ENCODE results near the gene PSMD2. TPM values are rescaled to one million over a fixed set of nuclear protein-coding genes. Genes with fewer than 3 reads are reported as not detected.
A peak's percentile ranks its signal among the peaks of the same experiment; 100 is the strongest.

The PSMD2 gene
- total RNA-seq, 2 donors from 2014 or later: 213 to 259 TPM

- H3K4me3 ChIP-seq: no peak overlapping the region
- DNase-seq (ENCODE audit: low spot score): no peak
- no peaks in the 10 kb centered on the region for H3K27me3 ChIP-seq
- H3K27ac ChIP-seq: peak overlapping the region; percentile 17 to 89
- peaks cover 74% of the 10 kb centered on the region for H3K36me3 ChIP-seq
- no peak for TF ChIP-seq CTCF (IDR thresholded peaks at IDR 0.05)
- H3K9me3 ChIP-seq: no peaks in the 10 kb centered on the region
- peaks cover 0 to 51% of the 10 kb centered on the region in 2 donors for H3K4me1 ChIP-seq
These were observed 22.6 kb downstream of the PSMD2 start for GRCh38 chr3:184321666-184322065.

GRCh38 chr3:184322731-184323487 lies 23.9 kb downstream of the PSMD2 start:
- Histone ChIP-seq H3K4me1 (peaks cover 0 to 38% of the 10 kb centered on the region in 2 donors), H3K4me3 (no peak overlapping the region), H3K9me3 (no peaks in the 10 kb centered on the region), H3K36me3 (peaks cover 76% of the 10 kb centered on the region), H3K27me3 (no peaks in the 10 kb centered on the region), H3K27ac (peak overlapping the region in 1 of 2 donors; percentile 43)
- no peak for TF ChIP-seq CTCF (IDR thresholded peaks at IDR 0.05)
- DNase-seq (ENCODE audit: low spot score): peak; percentile 85

- Histone ChIP-seq H3K4me1 (peaks cover 0 to 32% of the 10 kb centered on the region in 2 donors), H3K4me3 (no peak overlapping the region), H3K36me3 (peaks cover 83% of the 10 kb centered on the region), H3K27ac (peak overlapping the region in 1 of 2 donors; percentile 43), H3K27me3 (no peaks in the 10 kb centered on the region), H3K9me3 (no peaks in the 10 kb centered on the region)
- peak; percentile 75 for DNase-seq (ENCODE audit: low spot score)
- no peak for TF ChIP-seq CTCF (IDR thresholded peaks at IDR 0.05)
These were observed 24.7 kb downstream of the PSMD2 start for GRCh38 chr3:184323696-184324095.

- H3K27ac ChIP-seq: no peak overlapping the region
- H3K27me3 ChIP-seq: no peaks in the 10 kb centered on the region
- no peak for TF ChIP-seq CTCF (IDR thresholded peaks at IDR 0.05)
- H3K4me3 ChIP-seq: no peak overlapping the region
- peaks cover 99% of the 10 kb centered on the region for H3K36me3 ChIP-seq
- no peaks in the 10 kb centered on the region for H3K9me3 ChIP-seq
- H3K4me1 ChIP-seq: peaks cover 0 to 16% of the 10 kb centered on the region in 2 donors
- no peak for DNase-seq (ENCODE audit: low spot score)
These were observed 26.2 kb downstream of the PSMD2 start for GRCh38 chr3:184325269-184325668.

GRCh38 chr3:184325715-184326369 lies 26.8 kb downstream of the PSMD2 start:
- Histone ChIP-seq H3K9me3 (no peaks in the 10 kb centered on the region), H3K36me3 (peaks cover 100% of the 10 kb centered on the region), H3K4me3 (no peak overlapping the region), H3K4me1 (peaks cover 0 to 10% of the 10 kb centered on the region in 2 donors), H3K27me3 (no peaks in the 10 kb centered on the region), H3K27ac (no peak overlapping the region)
- DNase-seq (ENCODE audit: low spot score): no peak
- no peak for TF ChIP-seq CTCF (IDR thresholded peaks at IDR 0.05)
